Measurements from ENCODE around the gene DHRS9. TPM values are rescaled to one million over a fixed set of nuclear protein-coding genes. Genes with fewer than 3 reads are reported as not detected.

Gene DHRS9
- polyA plus RNA-seq, 10 donors, result 0.24 to 1.0 (median 0.61) TPM

DNA sequence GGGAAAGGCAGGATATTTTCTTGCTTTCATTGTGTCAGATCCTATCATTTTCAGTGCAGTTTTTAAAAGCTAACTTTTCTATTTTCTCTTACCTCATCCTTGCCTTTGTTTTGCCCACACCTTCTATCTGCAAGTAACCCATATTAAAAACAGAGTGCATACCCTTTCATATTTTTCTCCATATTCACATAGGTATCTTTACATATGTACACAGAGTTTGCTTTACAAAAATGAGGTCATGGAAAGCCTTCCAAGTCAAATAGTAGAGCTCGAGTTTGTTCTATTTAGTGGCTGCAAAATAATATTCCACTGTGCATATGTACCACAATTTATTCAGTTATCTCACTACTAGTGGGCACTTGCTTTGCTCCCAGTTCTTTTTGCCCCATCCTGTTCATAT, 3.9 kb upstream of the DHRS9 start:
- no peak for DNase-seq

DNA sequence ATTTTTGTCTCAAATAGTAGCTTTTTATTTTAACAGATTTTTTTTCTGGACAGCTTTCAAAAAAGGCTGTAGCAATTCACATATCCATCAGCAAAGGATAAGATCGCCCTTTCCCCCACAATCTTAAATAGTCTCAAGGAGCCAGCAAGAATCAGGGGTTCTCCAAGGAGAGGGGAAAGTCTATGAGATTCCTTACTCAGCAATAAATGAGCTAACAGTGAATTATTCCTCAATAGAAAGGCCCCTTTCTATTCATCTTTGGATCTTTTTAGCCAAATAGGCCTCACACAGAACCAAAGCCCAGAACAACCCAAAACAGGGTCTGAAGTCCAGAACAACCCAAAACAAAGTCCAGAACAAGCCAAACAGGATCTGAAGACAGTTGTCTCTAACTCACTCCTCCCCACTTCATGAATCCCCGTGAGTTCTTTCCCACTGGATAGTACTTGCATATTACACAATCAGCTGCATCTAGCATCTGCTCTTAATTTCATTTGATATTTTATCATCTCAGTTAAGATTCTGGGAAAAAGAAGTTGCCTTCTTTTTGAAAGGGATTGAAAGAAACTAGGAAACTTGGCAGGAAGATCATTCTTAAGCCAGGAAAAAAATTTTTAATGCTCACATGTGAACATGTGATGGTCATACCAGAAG, 3.4 kb upstream of the DHRS9 start:
- DNase-seq, result peak in 1 of 3 donors; percentile 30

DNA sequence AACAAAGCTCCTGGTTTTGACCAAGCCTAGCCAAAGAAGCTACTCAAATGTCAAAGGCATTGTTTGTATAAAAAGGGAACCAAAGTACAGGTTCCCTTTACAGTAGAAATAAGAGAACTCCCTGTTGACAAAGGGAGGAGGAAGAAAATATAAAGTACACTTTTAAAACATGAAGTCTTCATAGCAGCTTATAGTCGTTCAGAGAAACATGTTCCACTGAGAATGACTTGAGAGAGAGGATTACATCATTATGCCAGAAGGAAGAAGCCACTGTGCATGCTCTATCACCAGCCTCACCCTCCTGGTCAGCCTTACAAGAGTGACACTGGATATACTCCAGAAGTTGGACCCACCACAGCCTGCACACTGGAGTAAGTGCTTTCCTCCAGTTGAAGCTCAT, 2.5 kb upstream of the DHRS9 start:
- DNase-seq, result no peak

DNA sequence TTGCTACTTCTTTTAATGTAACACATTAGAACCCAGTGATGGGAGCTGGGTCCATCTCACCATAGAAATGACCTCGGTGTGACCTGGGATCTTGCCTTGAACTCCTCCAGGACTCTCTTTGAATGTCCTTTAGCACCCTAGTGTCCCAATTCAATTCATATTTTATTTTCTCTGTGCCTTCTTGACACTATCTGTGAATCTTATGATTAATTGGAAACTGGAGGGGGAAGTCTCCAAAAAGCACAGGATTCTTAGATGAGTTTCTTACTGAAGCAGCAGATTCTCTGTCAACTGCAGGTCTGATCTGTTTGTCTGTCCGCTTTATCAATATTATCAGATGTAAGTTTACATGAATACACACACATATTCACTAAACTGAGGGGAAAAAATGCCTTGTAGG, 470 bp downstream of the DHRS9 start:
- no peak for DNase-seq

DNA sequence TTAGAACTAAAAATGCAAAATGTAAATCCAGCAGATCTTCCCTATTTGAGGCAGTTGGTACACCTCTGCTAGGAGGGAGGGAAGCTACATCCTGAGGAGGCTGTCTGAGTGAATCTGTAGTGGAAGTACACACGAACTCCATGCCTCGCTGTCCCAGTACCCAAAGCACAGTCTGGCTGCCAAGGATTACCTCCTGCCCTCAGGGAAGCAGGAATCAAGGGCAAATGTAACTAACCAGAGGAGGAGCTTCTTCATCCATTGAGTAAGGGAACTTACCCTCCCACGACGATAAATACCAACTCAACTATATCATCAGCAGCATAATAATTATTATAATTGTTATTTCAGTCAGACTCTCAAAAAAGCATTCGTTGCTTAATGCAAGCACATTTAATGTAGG, 2.1 kb downstream of the DHRS9 start:
- no peak for DNase-seq

DNA sequence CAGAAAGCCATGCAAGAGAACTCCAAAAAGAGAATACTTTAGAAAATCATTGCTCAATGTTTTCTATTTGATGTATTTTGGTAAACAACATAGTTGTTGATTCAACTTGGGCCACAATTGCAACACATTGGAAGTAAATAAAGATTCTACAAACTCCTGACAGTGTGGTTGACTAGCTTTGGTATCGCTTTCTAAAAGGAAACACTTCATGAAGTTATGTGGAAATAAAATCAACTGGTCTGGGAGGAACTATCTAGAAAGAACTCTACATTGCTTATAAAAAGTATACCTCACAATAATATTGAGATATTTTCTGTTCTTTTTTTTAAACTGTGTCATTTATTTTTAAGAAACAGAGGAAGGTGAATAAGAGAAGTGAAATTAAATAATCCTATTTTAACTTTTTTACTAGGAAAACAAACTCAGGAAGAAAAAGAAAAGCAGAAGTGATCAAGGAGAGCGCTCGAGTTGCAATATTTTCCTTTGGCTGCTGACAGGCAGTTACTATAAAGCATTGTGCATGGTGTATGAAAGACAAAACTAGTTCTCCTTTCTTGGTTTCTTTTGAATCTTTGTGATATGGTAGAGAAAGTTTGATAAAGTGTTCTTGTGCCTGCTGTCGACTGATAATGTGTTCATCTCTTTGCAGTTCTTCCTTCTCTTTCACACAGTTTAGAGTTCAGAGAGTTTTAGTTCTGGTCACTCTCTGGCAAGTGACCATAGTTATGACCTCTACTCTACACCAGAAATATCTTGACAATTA, 3.0 kb downstream of the DHRS9 start:
- no peak for DNase-seq

DNA sequence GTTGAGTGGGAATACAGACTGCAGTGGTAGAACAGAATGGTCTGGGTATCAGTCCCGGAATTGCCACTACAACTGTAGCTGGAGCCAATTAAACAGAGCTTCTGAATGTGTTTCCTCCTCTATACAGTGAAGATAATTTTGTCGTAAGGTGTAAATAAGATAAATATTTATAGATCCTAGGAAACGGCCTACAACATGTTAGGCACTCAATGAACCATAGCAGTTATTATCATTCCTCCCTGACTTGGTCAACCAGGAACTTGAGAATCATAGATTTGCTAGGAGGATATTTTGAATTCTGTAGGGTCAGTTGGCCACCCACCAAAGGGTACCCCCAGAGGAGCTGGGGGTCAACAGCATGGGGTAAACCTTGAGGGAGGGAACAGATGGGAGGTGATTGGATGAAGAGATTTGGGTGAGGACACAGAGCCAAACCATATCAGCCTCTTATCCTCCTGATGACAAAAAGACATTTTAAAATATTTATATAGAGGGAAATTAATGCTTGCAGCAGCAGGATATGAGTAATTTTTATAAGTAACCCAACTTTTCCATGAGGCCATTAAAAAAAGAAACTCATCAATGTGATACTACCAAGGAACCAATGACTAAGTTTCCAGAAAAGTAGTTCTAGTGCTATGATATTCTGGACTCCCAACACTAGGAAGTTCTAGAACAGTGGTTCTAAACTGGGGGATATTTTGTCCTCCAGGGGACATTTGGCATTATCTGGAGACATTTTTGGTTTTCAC, 4.0 kb downstream of the DHRS9 start:
- no peak for DNase-seq

DNA sequence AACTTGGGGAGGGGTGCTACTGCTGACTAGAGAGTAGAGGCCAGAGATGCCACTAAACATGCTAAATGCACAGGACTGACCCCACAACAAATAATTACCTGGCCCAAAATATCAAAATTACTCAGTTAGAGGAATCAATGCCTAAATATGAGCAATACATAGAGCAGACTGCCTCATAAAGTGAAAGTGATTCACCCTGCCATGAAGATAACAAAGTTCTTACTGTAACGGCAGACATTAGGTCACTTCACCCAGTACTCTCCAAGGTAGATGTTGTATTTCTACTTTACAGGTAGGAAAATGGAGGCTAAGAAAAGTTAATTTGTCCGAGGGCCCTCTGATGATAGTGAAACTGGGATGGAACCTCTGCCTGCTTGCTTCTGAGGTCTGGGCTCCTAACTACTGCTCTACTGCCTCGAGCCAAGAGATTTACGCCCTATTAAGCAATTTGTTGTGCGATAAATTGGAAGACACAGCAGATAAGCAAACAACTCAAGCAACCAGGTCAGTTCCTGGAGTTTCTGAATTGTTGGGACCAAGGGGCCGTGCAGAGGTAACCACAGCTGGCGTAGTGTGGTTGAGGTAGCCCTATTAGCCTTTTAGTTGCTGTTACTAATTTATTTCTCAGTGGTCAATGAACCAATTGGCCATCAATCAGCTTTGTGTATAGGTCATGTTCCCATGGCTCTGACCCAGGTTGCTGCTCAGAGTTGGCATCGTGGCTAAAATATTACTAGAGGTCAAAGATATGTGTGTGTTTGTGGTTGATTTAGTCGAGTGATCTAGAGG, 4.8 kb downstream of the DHRS9 start:
- no peak for DNase-seq

DNA sequence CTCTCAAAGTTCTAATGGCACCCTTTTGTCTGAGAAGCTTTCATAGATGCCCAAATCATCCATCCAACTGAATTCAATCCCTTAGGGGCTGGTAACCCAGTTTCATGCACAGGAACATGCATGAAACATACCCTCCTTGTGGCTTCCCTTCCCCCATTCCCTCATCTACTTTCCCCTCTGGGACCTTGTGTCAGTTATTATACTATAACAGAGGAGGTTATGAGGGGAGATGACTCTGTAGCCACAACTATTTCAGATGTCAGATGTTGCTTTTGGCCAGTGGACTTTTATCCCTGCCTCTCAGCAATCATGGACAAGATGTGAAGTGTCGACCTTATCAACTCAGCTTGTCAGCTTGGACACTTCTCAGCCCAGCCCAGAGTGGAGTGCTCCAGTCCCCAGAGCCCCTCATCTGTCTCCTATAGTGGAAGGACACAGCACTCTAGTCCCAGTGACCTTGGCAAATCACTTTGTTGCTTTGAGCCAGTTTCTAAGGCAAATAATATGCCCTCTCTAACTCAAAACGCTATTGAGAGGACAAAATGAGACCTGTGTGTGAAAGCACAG, 8.4 kb downstream of the DHRS9 start:
- DNase-seq, result no peak

DNA sequence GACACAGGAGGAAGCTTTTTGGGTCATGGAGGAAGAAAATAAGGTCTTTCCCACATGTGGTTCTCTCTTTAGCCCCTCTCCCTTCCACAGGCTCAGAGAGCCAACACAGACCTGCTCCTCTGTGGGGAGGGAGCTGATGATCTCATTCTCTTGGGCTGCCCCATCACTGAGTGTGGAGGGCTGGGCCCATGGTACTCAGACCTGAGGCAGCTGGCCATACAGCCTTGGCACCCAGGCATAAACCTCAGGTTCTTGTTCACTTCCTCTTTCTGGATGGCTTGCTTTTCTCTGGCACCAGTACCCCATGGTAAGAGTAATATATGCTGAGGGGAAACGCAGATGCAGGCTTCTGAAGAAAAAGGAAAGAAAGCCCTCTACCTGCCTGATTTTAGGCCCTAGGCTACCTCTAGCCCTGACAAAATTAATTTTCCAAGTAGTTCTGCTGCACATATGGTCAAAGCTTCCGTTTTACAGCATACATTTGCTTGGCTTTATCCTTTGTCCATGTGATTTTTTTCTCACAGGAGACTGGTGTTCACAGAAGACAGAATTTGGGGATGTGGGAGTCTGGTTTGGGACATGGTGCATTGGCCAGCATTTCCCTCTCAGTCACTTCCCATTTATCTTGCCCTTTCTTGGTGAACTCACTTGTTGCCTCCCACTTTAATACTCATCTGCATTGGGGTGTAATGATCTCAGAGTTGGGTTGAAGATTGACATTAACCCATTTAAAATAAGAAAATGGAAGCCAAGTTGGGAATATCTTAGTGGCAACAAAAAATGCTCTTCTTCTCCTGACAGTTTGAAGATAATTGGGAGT, 11.1 kb downstream of the DHRS9 start:
- DNase-seq, result no peak

DNA sequence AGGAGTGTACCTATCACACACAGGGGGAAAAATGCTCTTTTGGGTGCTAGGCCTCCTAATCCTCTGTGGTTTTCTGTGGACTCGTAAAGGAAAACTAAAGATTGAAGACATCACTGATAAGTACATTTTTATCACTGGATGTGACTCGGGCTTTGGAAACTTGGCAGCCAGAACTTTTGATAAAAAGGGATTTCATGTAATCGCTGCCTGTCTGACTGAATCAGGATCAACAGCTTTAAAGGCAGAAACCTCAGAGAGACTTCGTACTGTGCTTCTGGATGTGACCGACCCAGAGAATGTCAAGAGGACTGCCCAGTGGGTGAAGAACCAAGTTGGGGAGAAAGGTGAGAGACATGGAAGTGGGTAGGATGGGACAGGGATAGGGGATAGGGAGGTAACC, 12.2 kb downstream of the DHRS9 start:
- no peak for DNase-seq

DNA sequence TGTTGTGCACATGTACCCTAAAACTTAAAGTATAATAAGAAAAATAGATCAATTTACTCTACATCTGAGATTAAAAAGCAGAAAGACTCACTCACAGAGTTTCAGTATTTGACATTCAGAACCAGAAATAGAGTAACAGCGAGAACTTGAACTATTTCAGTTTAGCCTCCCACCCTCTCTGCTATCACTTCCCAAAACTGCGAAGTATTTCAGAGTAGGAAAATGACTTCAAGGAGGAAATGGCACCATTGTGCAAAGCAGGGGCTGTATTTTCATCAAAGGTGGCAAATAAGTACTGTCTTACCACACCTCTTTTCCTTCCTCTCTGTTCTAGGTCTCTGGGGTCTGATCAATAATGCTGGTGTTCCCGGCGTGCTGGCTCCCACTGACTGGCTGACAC, 13.6 kb downstream of the DHRS9 start:
- DNase-seq, result no peak

DNA sequence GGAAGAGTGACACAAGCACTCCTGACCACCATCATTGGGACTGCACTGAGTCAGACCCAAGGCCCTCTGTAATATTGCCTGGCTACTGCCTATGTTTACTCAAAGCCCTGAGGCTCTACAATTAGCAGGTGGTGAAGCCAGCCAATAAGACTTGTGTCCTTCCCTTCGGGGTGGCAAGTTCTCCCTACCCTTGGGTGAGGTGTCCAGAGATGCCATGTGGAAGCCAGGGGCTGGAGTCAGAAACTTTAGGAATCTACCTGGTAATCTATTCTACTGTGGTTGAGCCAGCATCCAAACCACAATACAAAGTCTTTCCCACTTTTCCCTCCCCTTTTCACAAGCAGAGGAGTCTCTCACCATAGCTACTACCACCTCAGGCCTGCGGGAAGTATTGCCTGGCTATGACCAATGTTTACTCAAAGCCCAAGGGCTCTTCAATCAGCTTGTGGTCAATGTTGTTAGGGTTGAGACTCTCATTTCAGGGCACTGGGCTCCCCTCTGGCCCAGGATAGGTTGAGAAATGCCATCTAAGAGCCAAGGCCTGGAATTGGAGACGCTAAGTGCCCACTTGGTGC, 17.6 kb downstream of the DHRS9 start:
- no peak for DNase-seq

DNA sequence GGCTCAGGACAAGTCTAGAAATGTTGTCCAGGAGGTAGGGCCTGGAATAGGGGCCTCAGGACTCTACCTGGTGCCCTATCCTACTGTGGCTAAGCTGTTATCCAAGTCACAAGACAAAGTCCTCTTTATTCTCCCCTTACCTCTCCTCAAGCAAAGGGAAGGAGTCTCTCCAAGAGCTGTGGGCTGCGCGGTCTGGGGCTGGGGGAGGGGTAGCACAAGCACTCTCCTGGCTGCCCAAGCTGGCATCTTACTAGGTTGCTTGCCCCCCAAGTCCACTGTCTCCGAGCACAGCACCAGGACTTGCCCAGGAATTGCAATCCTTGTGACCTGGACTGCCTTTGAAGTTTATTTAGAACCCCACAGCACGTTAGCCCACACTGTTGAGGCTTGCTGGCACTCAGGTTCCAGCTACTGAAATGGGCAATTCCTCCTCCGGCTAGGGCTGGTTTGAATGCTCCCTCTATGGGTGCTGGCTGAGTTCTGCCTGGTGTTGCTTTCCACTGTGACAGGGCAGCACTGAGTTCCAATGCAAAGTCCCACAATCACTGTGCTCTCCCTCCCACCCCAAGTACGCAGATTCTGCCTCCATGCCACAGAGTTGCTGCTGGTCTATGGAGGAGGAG, 18.5 kb downstream of the DHRS9 start:
- no peak for DNase-seq

DNA sequence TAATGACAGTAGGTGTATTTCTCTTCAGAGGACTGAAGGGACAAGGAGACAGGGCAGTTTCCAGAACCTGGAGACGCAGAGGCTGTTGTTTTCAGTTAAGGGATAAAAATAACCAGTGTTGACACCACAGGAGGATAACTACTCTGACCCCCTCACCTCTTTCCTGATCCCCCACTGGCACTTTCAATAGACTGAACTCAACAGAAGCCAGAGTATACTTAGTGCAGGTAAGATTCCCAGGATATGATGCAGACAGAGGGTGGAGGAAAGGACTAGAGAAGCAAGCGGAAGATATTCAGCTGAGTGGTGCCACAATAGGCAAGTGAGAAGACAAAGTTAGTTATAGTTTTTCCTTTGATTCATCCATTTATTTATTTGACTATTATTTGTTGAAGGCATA, 19.8 kb downstream of the DHRS9 start:
- no peak for DNase-seq

DNA sequence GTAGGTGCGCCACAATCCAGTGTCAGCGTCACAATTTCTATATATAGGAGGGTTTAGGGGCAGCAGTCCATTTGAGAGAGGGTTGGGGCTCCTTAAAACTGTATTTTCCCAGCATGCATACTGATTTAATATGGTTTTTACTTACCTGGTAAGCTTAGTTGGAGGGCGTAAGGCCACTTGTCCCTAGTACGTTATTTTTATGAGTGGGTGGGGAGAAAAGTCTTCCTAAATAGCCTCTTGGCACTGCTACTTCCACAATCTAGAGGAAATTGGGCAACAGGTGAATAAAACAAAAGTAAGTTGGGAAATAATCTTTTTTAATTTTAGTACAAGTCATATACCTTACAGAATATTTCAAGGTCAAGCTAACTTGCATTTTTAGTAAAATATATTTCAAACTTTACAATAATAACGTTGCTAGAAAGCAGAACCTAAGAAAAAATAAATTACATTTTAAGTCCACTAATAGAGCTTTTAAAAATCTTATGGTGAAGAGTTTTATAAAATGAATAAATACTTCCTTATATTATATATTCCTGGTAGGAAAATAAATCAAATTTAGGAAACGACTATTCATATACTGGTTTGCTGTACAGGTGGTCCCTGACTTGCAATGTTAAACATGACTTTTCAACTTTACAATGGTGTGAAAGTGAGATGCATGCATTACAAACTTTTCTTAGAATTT, 20.9 kb downstream of the DHRS9 start:
- no peak for DNase-seq

DNA sequence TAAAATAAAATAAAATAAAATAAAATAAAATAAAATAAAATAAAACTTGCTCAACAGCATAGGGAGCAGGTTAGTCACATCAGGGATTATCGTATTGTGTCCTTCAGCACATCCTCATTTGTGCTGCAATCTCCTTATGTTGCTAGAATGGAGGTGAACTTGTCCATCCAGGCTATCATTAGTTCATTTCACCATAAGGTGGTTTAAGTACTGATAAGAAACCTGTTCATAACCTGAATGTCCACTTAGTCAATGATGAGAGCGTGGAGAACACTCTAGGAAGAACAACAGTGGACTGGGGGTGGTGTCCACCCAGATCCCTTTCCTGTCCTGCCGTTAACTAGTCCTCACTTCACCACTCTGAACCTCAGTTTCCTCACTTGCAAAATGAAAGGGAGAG, 21.9 kb downstream of the DHRS9 start:
- no peak for DNase-seq

DNA sequence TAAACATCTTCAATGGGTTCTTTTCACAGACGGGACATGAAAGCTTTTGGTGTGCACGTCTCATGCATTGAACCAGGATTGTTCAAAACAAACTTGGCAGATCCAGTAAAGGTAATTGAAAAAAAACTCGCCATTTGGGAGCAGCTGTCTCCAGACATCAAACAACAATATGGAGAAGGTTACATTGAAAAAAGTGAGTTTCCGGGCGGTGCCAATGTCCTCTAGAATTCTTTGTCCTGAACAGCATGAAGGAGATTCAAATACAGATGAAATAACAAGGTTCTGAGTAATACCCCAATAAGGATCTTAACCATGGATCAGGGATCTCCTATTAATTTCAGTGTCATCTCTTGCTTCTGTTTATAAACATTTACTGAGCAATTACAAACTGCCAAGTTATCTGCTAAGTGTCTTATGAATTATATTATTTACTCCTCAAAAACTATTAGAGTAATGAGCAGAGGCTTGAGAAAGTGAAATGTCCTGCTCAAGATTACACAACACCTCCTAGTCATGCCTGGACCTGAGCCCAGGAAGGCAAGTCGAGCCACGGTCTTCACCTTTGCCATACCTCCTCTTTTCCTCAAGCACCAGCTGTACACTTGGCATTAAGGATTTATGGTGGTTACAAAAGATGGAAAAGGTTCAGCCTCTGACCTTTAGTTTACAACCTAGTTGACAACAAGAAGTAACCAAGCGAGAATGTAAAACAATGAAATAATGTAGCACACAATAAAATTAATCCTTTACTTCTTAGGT, 22.6 kb downstream of the DHRS9 start:
- DNase-seq, result no peak

DNA sequence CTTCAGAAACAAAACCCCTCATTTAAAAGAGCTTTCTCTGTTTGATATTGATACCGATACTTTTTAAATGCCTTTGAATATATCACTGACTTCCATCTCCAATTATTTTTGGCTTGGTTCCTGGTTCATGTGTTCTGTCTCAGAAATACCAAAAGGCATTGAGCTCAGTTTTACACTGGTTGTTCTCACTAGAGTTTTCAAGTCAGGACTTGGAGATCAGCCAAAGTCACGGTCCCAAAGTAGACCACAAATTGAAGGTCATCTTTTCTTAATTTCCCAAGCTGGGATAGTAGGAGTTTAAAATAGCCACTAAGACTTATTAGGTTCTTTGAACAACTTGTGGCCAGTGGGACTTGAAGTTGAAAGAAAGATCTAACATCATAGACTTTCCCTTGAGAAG, 24.2 kb downstream of the DHRS9 start:
- DNase-seq, result no peak
